Measurements from ENCODE around the gene RHOU. TPM values are rescaled to one million over a fixed set of nuclear protein-coding genes. Genes with fewer than 3 reads are reported as not detected.

RHOU gene
- total RNA-seq, 4 donors from 2014 or later = 16.5 to 24.5 (median 17.8) TPM

- Histone ChIP-seq H3K27ac (no peak overlapping the region), H3K4me1 (peaks cover 0 to 7% (median 0%) of the 10 kb centered on the region in 4 donors), H3K4me3 (no peak overlapping the region), H3K9me3 (no peaks in the 10 kb centered on the region), H3K27me3 (no peaks in the 10 kb centered on the region), H3K36me3 (no peaks in the 10 kb centered on the region)
- 78 to 81% methylated on average over 2 of the region's 2 CpGs for WGBS, 2 donors
- no peak for DNase-seq (ENCODE audit: low spot score in 2 of 2)
- TF ChIP-seq POLR2A (IDR thresholded peaks at IDR 0.05) (no peak), EP300 (IDR thresholded peaks at IDR 0.05) (no peak), CTCF (IDR thresholded peaks at IDR 0.05) (no peak)
Observed at GRCh38 chr1:228776449-228776848, 41.2 kb downstream of the RHOU start.

- DNase-seq (ENCODE audit: low spot score in 2 of 2) = no peak
- 74 to 75% methylated on average over 4 of the region's 4 CpGs for WGBS, 2 donors
- Histone ChIP-seq H3K4me3 (no peak overlapping the region), H3K27me3 (no peaks in the 10 kb centered on the region), H3K36me3 (no peaks in the 10 kb centered on the region), H3K27ac (no peak overlapping the region), H3K4me1 (peaks cover 0 to 8% (median 0%) of the 10 kb centered on the region in 4 donors), H3K9me3 (no peaks in the 10 kb centered on the region)
- TF ChIP-seq CTCF (IDR thresholded peaks at IDR 0.05) (no peak), EP300 (IDR thresholded peaks at IDR 0.05) (no peak), POLR2A (IDR thresholded peaks at IDR 0.05) (no peak)
Observed at GRCh38 chr1:228777236-228777635, 42.0 kb downstream of the RHOU start.

- Histone ChIP-seq H3K4me1 (peaks cover 0 to 8% (median 0%) of the 10 kb centered on the region in 4 donors), H3K27me3 (no peaks in the 10 kb centered on the region), H3K27ac (no peak overlapping the region), H3K4me3 (no peak overlapping the region), H3K9me3 (no peaks in the 10 kb centered on the region), H3K36me3 (no peaks in the 10 kb centered on the region)
- no peak for DNase-seq (ENCODE audit: low spot score in 2 of 2)
- TF ChIP-seq CTCF (IDR thresholded peaks at IDR 0.05) (no peak), POLR2A (IDR thresholded peaks at IDR 0.05) (no peak), EP300 (IDR thresholded peaks at IDR 0.05) (no peak)
- WGBS, 2 donors = 90 to 91% methylated on average over 1 of the region's 1 CpG
Observed at GRCh38 chr1:228778026-228778425, 42.7 kb downstream of the RHOU start.

- Histone ChIP-seq H3K27ac (no peak overlapping the region), H3K27me3 (no peaks in the 10 kb centered on the region), H3K4me1 (peaks cover 0 to 8% (median 0%) of the 10 kb centered on the region in 4 donors), H3K36me3 (no peaks in the 10 kb centered on the region), H3K4me3 (no peak overlapping the region), H3K9me3 (no peaks in the 10 kb centered on the region)
- DNase-seq (ENCODE audit: low spot score in 2 of 2) = no peak
- WGBS, 2 donors = 81 to 85% methylated on average over 3 of the region's 3 CpGs
- TF ChIP-seq POLR2A (IDR thresholded peaks at IDR 0.05) (no peak), EP300 (IDR thresholded peaks at IDR 0.05) (no peak), CTCF (IDR thresholded peaks at IDR 0.05) (no peak)
Observed at GRCh38 chr1:228778466-228778865, 43.2 kb downstream of the RHOU start.

- no peak for TF ChIP-seq POLR2A (IDR thresholded peaks at IDR 0.05)
- no peak for TF ChIP-seq EP300 (IDR thresholded peaks at IDR 0.05)
- no peak for TF ChIP-seq CTCF (IDR thresholded peaks at IDR 0.05)
- Histone ChIP-seq H3K4me1 (peaks cover 0 to 8% (median 0%) of the 10 kb centered on the region in 4 donors), H3K4me3 (no peak overlapping the region), H3K27ac (no peak overlapping the region), H3K36me3 (no peaks in the 10 kb centered on the region), H3K9me3 (no peaks in the 10 kb centered on the region), H3K27me3 (no peaks in the 10 kb centered on the region)
- DNase-seq (ENCODE audit: low spot score in 2 of 2) = no peak
Observed at GRCh38 chr1:228778961-228779360, 43.7 kb downstream of the RHOU start.
